Keratinocyte (primary cell): Measurements from ENCODE around the gene HIVEP1. TPM values are rescaled to one million over a fixed set of nuclear protein-coding genes. Genes with fewer than 3 reads are reported as not detected.

Source experiments
- DNase-seq: peaks from one replicate; pipeline ENCODE4 v3.0.0-alpha.2; 2011; ENCODE audit warnings: low read depth, missing footprints, low spot score
- FAIRE-seq: peaks from 2 replicates; lab custom pipeline; 2011; peaks lifted over from hg19 to GRCh38; lab: Jason Lieb, UNC
- H2AFZ ChIP-seq: 2 replicates; pipeline ENCODE4 v1.6.0; 2012; ENCODE audit warnings: low read length, control low read depth, inconsistent platforms; ENCODE audit not compliant: control insufficient read depth
- H3K27ac ChIP-seq: 2 replicates; pipeline ENCODE4 v1.5.1; 2011; ENCODE audit warnings: low read length; ENCODE audit not compliant: control insufficient read depth, insufficient read depth
- H3K27me3 ChIP-seq: 3 replicates; pipeline ENCODE4 v1.6.0; 2011; ENCODE audit warnings: low read length; ENCODE audit not compliant: control insufficient read depth, insufficient read depth; ENCODE audit errors: extremely low read depth
- H3K36me3 ChIP-seq, 2 experiments: 2 replicates in 1 of 2; 3 replicates in 1 of 2; pipeline ENCODE4 v1.5.1; 2011; ENCODE audit warnings: low read length in 2 of 2, mild to moderate bottlenecking in 1 of 2; ENCODE audit not compliant: control insufficient read depth in 2 of 2, insufficient read depth in 2 of 2; ENCODE audit errors: extremely low read depth in 1 of 2
- H3K4me1 ChIP-seq: 3 replicates; pipeline ENCODE4 v1.5.1; 2011; ENCODE audit warnings: low read length; ENCODE audit not compliant: control insufficient read depth, insufficient read depth; ENCODE audit errors: extremely low read depth
- H3K4me2 ChIP-seq: 3 replicates; pipeline ENCODE4 v1.6.0; 2011; ENCODE audit warnings: low read depth, low read length; ENCODE audit not compliant: control insufficient read depth, insufficient read depth; ENCODE audit errors: extremely low read depth
- H3K4me3 ChIP-seq, 3 experiments: fragments of 200-600 bp in 1 of 3; sonication (generic) in 1 of 3; 2 replicates in 2 of 3; 3 replicates in 1 of 3; pipeline ENCODE4 v1.5.1; 2011 to 2016; ENCODE audit warnings: low read length in 3 of 3, mild to moderate bottlenecking in 3 of 3, control low read depth in 2 of 3, inconsistent platforms in 1 of 3, low read depth in 1 of 3, mixed read lengths in 1 of 3, mixed run types in 1 of 3, moderate library complexity in 1 of 3; ENCODE audit not compliant: control insufficient read depth in 2 of 3, insufficient read depth in 2 of 3; ENCODE audit errors: extremely low read depth in 1 of 3
- H3K79me2 ChIP-seq: 2 replicates; pipeline ENCODE4 v1.6.0; 2012; ENCODE audit warnings: low read length; ENCODE audit not compliant: control insufficient read depth, insufficient read depth
- H3K9ac ChIP-seq: 3 replicates; pipeline ENCODE4 v1.6.0; 2011; ENCODE audit warnings: low read length; ENCODE audit not compliant: control insufficient read depth, insufficient read depth; ENCODE audit errors: extremely low read depth
- H3K9me1 ChIP-seq: 3 replicates; pipeline ENCODE4 v1.6.0; 2011; ENCODE audit warnings: low read length; ENCODE audit not compliant: control insufficient read depth, insufficient read depth; ENCODE audit errors: extremely low read depth
- H3K9me3 ChIP-seq: 2 replicates; pipeline ENCODE4 v1.5.1; 2012; ENCODE audit warnings: low read depth, low read length; ENCODE audit not compliant: control insufficient read depth
- H4K20me1 ChIP-seq: 3 replicates; pipeline ENCODE4 v1.6.0; 2011; ENCODE audit warnings: low read length; ENCODE audit not compliant: control insufficient read depth, insufficient read depth; ENCODE audit errors: extremely low read depth
- CTCF ChIP-seq, 3 experiments: IDR thresholded peaks in 1 of 3; conservative IDR thresholded peaks in 1 of 3; optimal IDR thresholded peaks in 1 of 3; 2 replicates in 2 of 3; 3 replicates in 1 of 3; pipeline versions ENCODE3 to v1.5.1; 2011; ENCODE audit warnings: low read length in 3 of 3, mild to moderate bottlenecking in 3 of 3, moderate library complexity in 2 of 3, control low read depth in 1 of 3, inconsistent platforms in 1 of 3; ENCODE audit not compliant: insufficient read depth in 2 of 3; ENCODE audit errors: extremely low read depth in 1 of 3
- EZH2 ChIP-seq: IDR thresholded peaks from one replicate; pipeline ENCODE4 v1.6.1; 2012; ENCODE audit warnings: inconsistent platforms, mild to moderate bottlenecking, low read length, moderate library complexity
- dilution Hi-C: fragments of 300-500 bp; cut with MboI; formaldehyde crosslinking; loops from one replicate; pipeline ENCODE4 v1.7.0; 2020; ENCODE audit warnings: low sequenced_read_pairs; ENCODE audit not compliant: extremely low pct_ligation_motif_present
- polyA plus RNA-seq, 5 experiments: library from polyadenylated mRNA; depleted of rRNA in 3 of 5; stranded (reverse) in 3 of 5; stranded (forward) in 1 of 5; unstranded in 1 of 5; fragments of >200 nt; gene quantifications; 1 replicate in 1 of 5; 2 replicates in 3 of 5; 3 replicates in 1 of 5; pipeline versions ENCODE4 v1.2.1 to v1.2.3, GENCODE V29; 2011 to 2012; ENCODE audit warnings: missing spikeins in 2 of 5, low read depth in 1 of 5, low replicate concordance in 1 of 5

HIVEP1 gene
- polyA plus RNA-seq, 1 donor (not counting 4 experiments of a cell fraction or from before 2014, with no cell fraction given): 13.7 TPM

- no peaks in the 10 kb centered on the region for H4K20me1 ChIP-seq
- H3K4me3 ChIP-seq: no peak overlapping the region
- H3K4me2 ChIP-seq: no peak overlapping the region
- peaks cover 5% of the 10 kb centered on the region for H3K4me1 ChIP-seq
- no peaks in the 10 kb centered on the region for H3K36me3 ChIP-seq
- H3K9me3 ChIP-seq: no peaks in the 10 kb centered on the region
- H3K27ac ChIP-seq: no peak overlapping the region
- no peaks in the 10 kb centered on the region for H3K27me3 ChIP-seq
- TF ChIP-seq EZH2 (no peak), CTCF (optimal IDR thresholded peaks at IDR 0.05 in 1 of 3, IDR thresholded peaks at IDR 0.05 in 1 of 3, conservative IDR thresholded peaks at IDR 0.05 in 1 of 3; ENCODE audit: extremely low read depth in 1 of 3, insufficient read depth in 2 of 3, low read length in 3 of 3) (no peak)
- no peak for FAIRE-seq
- DNase-seq: no peak
- dilution Hi-C loops: no loop called here
- no peak overlapping the region for H3K9ac ChIP-seq
- no peaks in the 10 kb centered on the region for H3K79me2 ChIP-seq
- H3K9me1 ChIP-seq: no peaks in the 10 kb centered on the region
- no peak overlapping the region for H2AFZ ChIP-seq
These were observed 166.4 kb downstream of the HIVEP1 start for GRCh38 chr6:12178521-12178920.

- no peaks in the 10 kb centered on the region for H4K20me1 ChIP-seq
- no peak for DNase-seq
- no peaks in the 10 kb centered on the region for H3K27me3 ChIP-seq
- TF ChIP-seq EZH2 (no peak), CTCF (optimal IDR thresholded peaks at IDR 0.05 in 1 of 3, IDR thresholded peaks at IDR 0.05 in 1 of 3, conservative IDR thresholded peaks at IDR 0.05 in 1 of 3; ENCODE audit: extremely low read depth in 1 of 3, insufficient read depth in 2 of 3, low read length in 3 of 3) (no peak)
- no peak for FAIRE-seq
- no peak overlapping the region for H3K4me3 ChIP-seq
- no peak overlapping the region for H3K9ac ChIP-seq
- H3K9me3 ChIP-seq: no peaks in the 10 kb centered on the region
- H3K4me2 ChIP-seq: no peak overlapping the region
- peaks cover 13% of the 10 kb centered on the region for H3K4me1 ChIP-seq
- no peak overlapping the region for H3K27ac ChIP-seq
- H3K79me2 ChIP-seq: no peaks in the 10 kb centered on the region
- H3K36me3 ChIP-seq: no peaks in the 10 kb centered on the region
- no peak overlapping the region for H2AFZ ChIP-seq
- dilution Hi-C loops: no loop called here
- H3K9me1 ChIP-seq: no peaks in the 10 kb centered on the region
These were observed 169.4 kb downstream of the HIVEP1 start for GRCh38 chr6:12181481-12181880.
